ENCODE measurements around the gene UBB. TPM values are rescaled to one million over a fixed set of nuclear protein-coding genes. Genes with fewer than 3 reads are reported as not detected.
A peak's percentile ranks its signal among the peaks of the same experiment; 100 is the strongest.

The UBB gene
- total RNA-seq, 1 donor from 2014 or later, result 1,144 TPM

GRCh38 chr17:16417896-16418684, 37.2 kb downstream of the UBB start:
- peak; percentile 69 for DNase-seq (ENCODE audit: low read depth)

- peak; percentile 25 for DNase-seq (ENCODE audit: low read depth)
Measured at GRCh38 chr17:16418685-16419068, 37.8 kb downstream of the UBB start.

GRCh38 chr17:16419074-16419928, 38.4 kb downstream of the UBB start:
- peak; percentile 92 for DNase-seq (ENCODE audit: low read depth)

GRCh38 chr17:16419929-16420271, 39.0 kb downstream of the UBB start:
- peak; percentile 82 for DNase-seq (ENCODE audit: low read depth)

GRCh38 chr17:16422416-16422815, 41.5 kb downstream of the UBB start:
- DNase-seq (ENCODE audit: low read depth), result no peak

- DNase-seq (ENCODE audit: low read depth), result no peak
Measured at GRCh38 chr17:16423226-16423872, 42.5 kb downstream of the UBB start.

GRCh38 chr17:16425202-16425601, 44.3 kb downstream of the UBB start:
- DNase-seq (ENCODE audit: low read depth), result no peak

- DNase-seq (ENCODE audit: low read depth), result no peak
Measured at GRCh38 chr17:16425698-16426659, 45.1 kb downstream of the UBB start.

GRCh38 chr17:16427020-16427419, 46.1 kb downstream of the UBB start:
- no peak for DNase-seq (ENCODE audit: low read depth)

- DNase-seq (ENCODE audit: low read depth), result peak; percentile 30
Measured at GRCh38 chr17:16428098-16428882, 47.4 kb downstream of the UBB start.

GRCh38 chr17:16429083-16429482, 48.2 kb downstream of the UBB start:
- no peak for DNase-seq (ENCODE audit: low read depth)

GRCh38 chr17:16430650-16431049, 49.8 kb downstream of the UBB start:
- no peak for DNase-seq (ENCODE audit: low read depth)

GRCh38 chr17:16432017-16432416, 51.1 kb downstream of the UBB start:
- no peak for DNase-seq (ENCODE audit: low read depth)

Other genes with a start within 250 kb of the UBB start
- 47.2 and 159 TPM in 2 replicates for gene NCOR1, start 165.6 kb upstream of the UBB start, total RNA-seq
- 8.7 and 14.8 TPM in 2 replicates for gene PIGL, start 163.9 kb upstream of the UBB start, total RNA-seq
- 2.6 and 19.3 TPM in 2 replicates for gene CENPV, start 27.6 kb upstream of the UBB start, total RNA-seq
- gene TRPV2, start 34.5 kb downstream of the UBB start, total RNA-seq, result 5.4 and 14.5 TPM in 2 replicates
- under 0.01 and 0.30 TPM in 2 replicates for gene LRRC75A, start 111.1 kb downstream of the UBB start, total RNA-seq
- gene ZNF287, start 188.1 kb downstream of the UBB start, total RNA-seq, result 3.0 and 8.2 TPM in 2 replicates